Measurements from ENCODE around the gene GPR21.

GPR21 gene, protein sequence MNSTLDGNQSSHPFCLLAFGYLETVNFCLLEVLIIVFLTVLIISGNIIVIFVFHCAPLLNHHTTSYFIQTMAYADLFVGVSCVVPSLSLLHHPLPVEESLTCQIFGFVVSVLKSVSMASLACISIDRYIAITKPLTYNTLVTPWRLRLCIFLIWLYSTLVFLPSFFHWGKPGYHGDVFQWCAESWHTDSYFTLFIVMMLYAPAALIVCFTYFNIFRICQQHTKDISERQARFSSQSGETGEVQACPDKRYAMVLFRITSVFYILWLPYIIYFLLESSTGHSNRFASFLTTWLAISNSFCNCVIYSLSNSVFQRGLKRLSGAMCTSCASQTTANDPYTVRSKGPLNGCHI

DNA sequence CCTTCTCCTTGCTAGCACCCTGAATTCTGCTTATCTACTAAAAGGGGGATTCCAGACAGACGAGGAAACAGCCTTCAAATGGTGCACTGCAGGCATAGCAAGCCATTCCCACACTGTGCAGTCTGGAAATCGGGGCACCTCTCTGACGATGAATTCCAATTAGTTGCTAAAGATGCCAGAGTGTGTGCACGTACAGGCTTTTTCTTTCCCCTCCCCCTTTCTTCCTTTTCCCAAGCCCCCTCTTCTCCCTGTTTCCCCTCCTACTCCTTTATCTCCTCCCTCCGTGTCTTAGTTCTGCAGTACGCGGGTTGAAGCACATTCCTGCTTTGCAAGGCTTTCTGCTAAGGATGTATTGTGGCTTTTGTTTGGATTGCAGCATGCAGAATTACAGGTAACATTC is at the start of gene GPR21:
GPR21 (plus strand) TSS at position 316 of the 400 bp plus-strand sequence. CDS start 900 bp downstream, outside the sequence.
- no peak for FAIRE-seq

GRCh38 chr9:122986010-122986409 is 47.5 kb upstream of the GPR21 start:
- no peak for FAIRE-seq

- no peak for FAIRE-seq
Observed at GRCh38 chr9:122988141-122988540, 45.3 kb upstream of the GPR21 start.

GRCh38 chr9:122988920-122989621 is 44.4 kb upstream of the GPR21 start:
- FAIRE-seq = no peak

- peak; percentile 78 for FAIRE-seq
Observed at GRCh38 chr9:122991370-122991830, 42.1 kb upstream of the GPR21 start.

DNA sequence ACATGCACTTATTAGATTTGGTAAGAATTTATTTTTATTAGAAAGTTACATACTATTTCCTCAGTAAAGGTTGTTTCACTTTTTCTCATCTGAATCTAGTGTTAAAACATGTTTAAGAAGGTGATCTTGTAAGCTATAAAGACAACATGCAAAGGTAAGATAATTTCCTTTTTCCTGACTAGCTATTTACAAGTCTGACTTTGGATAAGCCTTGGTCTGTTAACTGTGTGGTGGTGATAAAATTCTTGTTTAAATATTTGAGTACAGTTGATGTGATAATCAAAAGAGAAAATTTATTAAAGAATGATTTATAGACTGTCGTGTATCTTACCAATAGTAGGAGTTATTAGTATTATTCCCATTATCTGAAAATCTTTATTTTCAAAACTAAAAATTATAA is 36.9 kb upstream of the GPR21 start:
- peak; percentile 51 for FAIRE-seq

DNA sequence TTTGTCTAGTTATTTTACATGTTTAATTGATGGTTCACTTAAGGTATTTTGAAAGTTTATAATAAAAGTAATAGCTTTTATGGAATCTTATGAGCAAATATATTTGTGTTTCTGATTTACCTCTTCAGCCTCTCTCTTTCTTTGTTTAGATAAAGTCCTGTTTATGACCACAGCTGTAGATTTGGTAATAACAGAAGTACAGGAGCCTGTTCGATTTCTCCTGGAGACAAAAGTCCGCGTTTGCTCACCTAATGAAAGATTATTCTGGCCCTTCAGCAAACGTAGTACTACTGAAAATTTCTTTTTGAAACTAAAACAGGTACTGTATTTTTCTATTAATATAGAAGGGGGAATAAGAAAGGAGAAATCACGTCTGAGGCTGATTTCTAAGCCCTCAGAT is 35.0 kb upstream of the GPR21 start:
- FAIRE-seq = no peak

DNA sequence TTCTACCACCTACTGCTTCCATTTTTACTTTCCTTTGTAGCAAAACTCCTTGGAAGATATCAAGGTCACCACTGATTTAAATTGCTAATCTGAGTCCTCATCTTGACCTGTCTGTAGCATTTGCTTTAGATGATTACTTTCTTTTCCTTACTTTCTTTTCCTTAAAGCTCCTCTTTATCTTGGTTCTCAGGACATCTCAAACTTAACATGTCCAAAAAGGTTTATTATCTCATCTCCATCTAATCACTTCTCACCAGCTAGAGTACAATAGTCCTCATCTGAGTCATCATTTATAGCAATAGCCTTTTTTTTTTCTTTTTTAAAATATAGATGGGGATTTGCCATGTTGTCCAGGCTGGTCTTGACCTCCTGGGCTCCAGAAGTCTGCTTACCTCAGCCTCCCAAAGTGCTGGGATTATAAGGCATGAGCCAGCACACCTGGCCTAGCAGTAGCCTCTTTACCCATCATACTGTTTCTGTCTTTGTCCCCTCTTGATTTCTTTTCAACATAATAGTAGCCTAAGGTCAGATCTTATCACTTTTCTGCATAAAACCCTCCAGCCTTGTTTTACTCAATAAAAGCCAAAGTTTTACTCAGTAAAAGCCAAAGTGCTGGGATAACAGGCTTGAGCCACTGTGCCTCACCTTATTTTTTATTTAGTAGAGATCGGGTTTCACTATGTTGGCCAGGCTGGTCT is 32.9 kb upstream of the GPR21 start:
- FAIRE-seq = no peak

DNA sequence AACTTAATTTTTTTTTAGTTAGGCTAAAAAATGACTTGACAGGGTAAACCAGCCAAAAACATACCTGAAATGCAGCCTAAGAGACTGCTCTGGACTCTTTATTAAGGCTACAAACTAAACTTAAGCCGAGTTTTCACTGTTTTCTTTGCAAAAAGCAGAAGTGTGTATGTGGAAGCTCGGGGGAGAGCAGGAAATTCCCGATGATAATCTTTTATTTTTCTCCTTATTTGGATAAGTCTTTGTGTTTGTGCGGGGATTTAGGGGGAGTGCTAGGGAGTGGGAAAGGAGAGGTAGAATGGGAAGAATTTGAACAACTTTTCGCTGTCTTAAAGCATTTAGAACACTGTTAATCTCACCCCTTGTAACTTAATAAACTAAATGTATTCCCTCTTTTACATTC is 30.7 kb upstream of the GPR21 start:
- no peak for FAIRE-seq

DNA sequence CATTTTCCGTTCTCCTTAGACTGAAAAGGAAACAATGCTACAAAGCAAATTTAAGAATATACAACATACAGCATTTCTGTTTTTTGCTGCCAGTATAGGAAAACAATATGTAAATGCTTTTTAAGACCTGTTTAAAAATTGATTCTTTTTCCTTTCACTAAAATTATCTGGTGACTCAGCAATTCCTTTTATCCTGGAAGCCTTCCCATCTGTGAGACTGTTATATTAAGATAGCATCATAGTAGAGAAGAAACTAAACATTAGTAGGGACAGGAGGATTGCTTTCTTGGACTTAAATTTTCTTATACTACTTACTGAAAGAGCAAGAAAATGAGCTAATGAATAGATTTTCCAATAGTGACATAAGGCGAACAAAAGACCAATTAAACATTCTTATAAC is 30.0 kb upstream of the GPR21 start:
- FAIRE-seq = no peak

- no peak for FAIRE-seq
Observed at GRCh38 chr9:123005964-123006363, 27.5 kb upstream of the GPR21 start.

DNA sequence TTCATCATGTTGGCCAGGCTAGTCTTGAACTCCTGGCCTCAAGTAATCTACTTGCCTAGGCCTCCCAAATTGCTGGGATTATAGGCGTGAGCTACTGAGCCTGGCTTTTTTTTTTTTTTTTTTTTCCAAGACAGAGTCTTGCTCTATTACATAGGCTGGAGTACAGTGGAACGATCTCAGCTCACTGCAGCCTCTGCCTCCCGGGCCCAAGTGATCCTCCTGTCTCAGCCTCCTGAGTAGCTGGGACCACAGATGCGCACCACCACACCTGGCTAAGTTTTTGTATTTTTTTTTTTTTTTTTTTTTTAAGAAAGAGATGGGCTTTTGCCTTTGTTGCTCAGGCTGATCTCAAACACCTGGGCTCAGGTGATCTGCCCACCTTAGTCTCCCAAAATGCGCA is 26.2 kb upstream of the GPR21 start:
- FAIRE-seq = no peak

- no peak for FAIRE-seq
Observed at GRCh38 chr9:123008909-123009308, 24.6 kb upstream of the GPR21 start.

GRCh38 chr9:123011380-123011779 is 22.1 kb upstream of the GPR21 start:
- FAIRE-seq = no peak

DNA sequence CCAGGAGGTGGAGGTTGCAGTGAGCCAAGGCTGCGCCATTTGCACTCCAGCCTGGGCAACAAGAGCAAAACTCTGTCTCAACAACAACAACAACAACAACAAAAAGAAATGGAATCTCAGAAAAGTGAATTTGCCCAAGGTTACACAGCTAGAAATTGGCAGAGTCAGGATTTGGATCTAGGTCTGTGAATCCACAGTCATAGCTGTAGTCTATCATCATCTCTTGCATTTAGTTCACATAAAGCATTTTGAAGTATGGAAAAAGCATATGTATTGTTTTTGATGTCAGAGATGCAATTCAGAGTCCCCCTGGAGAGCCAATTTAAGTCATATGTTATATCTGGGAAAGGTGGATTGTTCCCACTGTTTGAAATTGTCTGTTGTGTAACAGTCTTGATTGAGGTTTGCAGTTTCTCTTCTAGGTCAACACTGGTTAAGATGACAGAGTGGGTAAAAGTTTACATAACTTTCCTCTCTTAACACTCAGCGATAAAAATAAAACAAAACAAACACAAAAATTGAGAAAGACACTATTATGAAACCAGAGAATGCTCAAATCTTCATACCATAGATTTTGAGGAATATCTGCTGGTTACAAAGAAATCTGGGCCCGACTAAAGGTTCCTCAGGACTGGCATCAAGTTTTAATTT is 21.5 kb upstream of the GPR21 start:
- no peak for FAIRE-seq

DNA sequence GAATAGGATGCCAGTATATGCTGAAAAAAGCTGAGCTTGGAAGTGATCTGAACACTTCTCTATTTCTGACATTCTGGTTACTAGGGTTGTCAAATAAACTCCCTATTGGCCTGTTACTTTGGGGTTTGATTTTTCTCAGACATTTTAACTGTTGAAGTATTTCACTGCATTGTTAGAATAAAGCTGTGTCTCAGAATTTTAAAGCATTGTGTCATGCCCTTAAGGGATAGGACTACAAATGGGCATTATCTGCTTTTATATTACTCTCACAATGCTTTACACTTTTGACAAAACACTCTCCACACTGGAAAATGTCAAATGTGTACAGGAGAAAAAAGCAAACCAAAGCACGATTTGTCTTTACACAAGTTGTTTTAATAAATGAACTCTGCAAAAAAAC is 16.8 kb upstream of the GPR21 start:
- no peak for FAIRE-seq

DNA sequence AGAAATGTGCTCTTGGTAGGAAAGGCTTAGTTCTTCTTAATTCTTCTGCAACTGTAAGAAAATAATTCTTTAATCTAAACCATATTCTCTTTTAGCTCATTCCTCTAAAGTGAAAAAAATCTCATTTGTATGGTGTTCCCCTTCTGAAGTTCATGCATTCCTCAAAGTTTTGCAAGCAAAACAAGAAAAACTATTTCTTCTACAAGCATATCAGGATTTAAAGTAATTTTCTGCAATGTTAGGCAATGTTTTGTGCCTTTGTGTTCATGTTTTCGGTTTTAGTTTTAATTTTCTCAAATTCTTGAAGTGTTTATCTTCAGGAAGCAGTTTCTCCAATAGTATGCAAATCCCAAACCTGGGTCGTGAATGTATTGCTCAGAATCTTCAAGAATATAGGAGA is 12.7 kb upstream of the GPR21 start:
- no peak for FAIRE-seq

- FAIRE-seq = no peak
Observed at GRCh38 chr9:123026425-123026824, 7.0 kb upstream of the GPR21 start.

GRCh38 chr9:123027517-123027916 is 6.0 kb upstream of the GPR21 start:
- no peak for FAIRE-seq

GRCh38 chr9:123028136-123028535 is 5.3 kb upstream of the GPR21 start:
- no peak for FAIRE-seq

GRCh38 chr9:123028973-123029372 is 4.5 kb upstream of the GPR21 start:
- FAIRE-seq = no peak

DNA sequence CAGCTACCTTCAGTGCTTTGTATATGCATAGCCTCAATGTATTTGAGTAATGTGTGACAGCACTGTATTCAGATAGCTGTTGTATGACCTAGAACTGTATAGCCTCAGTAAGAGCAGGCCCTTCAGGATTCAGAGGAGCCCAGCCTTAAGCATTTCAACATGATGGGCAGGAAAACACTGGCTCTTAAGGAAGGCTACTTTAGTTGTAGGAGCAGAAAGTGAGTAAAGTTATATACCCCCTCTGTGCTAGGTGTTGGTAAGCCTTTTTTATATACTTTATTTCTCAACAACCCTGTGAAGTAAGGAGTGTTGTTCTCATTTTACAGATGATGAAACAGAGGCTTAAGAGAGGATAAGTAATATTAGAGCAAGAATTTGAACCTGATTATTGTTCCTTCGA is 1.5 kb upstream of the GPR21 start:
- no peak for FAIRE-seq
